Activated CD8-positive, alpha-beta memory T cell treated with anti-CD3 and anti-CD28 coated beads for 48 hours (primary cell): Measurements from ENCODE around the gene MYCBP2.

ENCODE experiments used
- DNase-seq, 3 experiments: peaks; one replicate each; pipeline ENCODE4 v3.0.0-alpha.2; 2020; ENCODE audit warnings: low read depth in 2 of 3, low spot score in 2 of 3

Gene MYCBP2

GRCh38 chr13:77001963-77002587 lies 324.8 kb downstream of the MYCBP2 start:
- no peak for DNase-seq

DNA sequence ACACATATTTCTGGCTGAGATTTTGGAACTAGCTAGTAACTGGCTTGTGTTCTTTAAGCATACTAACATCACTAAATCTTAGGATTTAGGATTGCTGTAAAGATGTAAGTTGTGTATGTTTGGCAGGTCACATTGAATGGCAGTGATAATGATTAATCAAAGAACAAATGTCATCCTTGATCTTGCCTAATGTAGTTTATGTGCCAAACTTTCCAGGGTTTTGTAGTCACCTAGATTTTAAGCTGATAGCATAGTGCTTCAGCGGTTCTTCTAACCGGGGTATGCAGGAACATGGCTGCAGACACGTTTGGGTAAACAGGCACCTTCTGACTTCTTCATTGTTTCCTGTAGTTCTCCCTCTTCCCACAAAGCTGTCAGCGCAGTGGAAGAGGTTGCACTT lies 325.4 kb downstream of the MYCBP2 start:
- DNase-seq, result no peak

GRCh38 chr13:77000475-77000874 lies 326.4 kb downstream of the MYCBP2 start:
- no peak for DNase-seq
